NCI-H2171 (cell line): Measurements from ENCODE around the gene CALY.

Source experiments
- DNase-seq: peaks from one replicate; lab custom pipeline; 2025; lab: John Stamatoyannopoulos, UW

CALY gene

DNA sequence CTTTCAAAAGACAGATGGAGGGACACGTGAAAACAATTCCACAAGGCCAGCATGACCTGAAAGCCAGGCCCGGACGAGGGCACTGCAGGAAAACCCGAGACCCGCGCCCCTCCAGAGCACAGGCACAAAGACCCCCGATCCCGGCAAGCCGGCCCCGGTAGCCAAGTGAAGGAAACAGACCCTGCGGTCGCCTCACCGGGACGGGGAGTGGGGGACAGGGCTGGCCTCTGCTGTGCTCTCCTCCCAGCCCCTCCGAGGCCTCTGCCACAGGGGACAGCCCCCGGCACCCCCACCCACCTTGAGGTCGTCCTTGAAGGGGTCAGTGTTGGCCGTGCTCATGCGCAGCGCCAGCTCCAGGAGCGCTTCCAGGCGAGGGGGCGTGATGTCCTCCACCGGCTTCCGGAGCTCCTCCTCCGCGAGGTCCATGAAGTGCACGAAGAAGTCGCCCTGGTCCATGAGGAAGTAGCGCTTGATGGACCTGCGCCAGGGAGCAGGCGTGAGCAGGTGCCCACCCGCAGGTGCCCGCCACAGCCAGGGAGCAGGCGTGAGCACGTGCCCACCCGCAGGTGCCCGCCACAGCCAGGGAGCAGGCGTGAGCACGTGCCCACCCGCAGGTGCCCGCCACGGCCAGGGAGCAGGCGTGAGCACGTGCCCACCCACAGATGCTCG is 48.7 kb downstream of the CALY start:
- no peak for DNase-seq

GRCh38 chr10:133286366-133286765 is 50.3 kb downstream of the CALY start:
- no peak for DNase-seq

- no peak for DNase-seq
Observed at GRCh38 chr10:133285217-133285616, 51.5 kb downstream of the CALY start.

DNA sequence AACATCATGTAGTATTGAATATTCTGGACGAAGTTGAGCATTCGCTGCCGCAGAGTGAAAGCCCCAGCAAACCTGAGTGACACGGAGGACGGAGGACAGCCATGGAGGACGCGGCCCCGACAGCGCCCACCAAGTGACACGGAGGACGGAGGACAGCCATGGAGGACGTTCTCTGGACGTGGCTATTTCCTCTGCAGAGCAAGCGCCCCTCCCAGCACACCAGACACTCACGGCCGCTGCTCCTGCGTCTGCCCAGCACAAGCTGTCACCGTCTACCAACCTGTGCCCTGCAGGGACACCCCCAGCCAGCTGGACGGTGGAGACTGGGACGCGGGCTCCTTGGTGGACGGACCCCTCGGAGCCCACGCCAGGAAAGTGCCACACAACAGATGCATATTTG is 52.8 kb downstream of the CALY start:
- no peak for DNase-seq

DNA sequence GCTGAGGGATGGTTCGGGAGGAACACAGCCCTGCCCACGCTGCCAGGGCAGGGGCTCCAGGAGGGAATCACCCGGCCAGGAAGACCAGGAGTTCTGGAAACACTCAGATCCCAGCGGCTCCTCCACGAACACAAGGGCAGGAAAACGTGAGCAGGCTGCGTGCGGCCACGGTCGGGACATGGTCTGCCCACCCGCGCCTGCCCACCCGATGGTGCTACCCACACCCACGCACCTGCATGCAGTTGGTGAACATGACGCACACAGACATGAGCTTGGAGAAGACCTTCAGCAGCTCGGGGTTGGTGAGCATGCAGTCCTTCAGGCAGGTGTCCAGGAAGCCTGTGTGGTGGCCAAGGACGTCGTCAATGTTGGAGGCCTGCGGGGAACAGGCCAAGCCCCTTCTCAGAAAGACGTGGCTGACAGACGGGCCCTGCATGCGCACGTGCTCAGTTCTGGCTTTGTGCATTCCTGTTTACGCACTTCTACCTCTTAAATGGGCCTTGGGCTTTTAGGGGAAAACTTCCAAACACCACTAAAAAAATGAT is 53.8 kb downstream of the CALY start:
- DNase-seq = no peak

DNA sequence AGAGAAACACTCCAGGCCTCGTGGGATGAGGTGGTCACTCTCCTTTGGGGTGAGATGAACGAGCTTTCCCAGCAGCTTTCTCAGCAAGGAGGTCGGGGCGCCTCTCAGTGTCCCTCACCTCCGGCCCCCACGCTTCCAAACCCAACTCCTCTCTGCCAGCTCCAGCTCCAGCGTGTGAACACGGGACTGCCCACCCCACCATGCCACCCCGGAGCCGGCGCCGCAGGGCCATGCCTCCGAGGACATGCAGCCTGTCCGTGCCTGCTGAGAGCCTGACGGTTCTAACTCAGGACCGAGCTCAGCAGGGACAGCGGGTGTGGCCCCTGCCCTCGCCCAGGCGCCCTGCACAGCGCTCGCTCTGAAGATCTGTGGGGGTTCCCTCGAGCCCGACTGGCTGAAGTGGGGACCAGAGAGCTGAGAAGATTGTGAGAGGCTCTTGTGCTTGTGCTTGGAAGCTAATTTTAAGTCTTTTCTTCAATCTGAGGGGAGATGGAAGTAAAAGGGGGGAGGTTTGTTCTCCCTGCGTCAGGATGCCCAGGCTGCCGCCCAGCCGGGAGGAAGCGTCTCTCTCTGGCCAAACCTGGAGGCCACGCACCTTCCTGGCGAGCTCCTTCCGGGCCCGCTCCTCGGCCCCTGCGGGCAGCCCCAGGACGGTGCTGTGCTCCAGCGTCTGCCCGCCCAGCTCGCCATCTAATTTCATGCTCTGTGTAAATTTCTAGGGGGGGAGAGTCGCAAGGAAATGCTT is 54.9 kb downstream of the CALY start:
- DNase-seq = no peak

- DNase-seq = no peak
Observed at GRCh38 chr10:133281084-133281483, 55.6 kb downstream of the CALY start.

DNA sequence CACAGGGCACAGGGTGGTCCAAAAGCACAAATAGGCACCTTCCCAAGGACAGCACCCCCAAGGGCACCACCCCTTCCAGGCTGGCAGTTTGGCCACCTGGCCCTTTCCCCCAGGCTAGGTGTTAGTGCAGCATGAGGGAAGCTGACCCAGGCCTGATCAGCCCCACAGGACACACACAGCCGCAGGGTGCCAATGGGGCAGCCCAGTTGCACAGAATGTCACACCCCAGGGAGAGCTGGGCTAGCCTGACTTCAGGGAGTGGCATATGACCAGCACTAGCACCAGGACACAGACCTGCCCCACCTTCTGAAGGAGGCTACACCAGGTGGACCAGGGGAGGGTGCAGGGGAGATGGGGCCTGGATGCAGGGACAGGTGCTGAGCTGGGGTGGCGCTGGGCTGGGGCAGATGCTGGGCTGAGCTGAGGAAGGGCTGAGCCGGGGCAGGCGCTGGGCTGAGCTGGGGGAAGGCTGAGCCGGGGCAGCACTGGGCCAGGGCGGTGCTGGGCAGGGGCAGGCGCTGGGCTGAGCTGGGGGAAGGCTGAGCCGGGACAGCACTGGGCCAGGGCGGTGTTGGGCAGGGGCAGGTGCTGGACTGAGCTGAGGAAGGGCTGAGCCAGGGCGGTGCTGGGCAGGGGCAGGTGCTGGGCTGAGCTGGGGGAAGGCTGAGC is 56.2 kb downstream of the CALY start:
- DNase-seq = no peak

GRCh38 chr10:133279326-133280226 is 57.1 kb downstream of the CALY start:
- no peak for DNase-seq

DNA sequence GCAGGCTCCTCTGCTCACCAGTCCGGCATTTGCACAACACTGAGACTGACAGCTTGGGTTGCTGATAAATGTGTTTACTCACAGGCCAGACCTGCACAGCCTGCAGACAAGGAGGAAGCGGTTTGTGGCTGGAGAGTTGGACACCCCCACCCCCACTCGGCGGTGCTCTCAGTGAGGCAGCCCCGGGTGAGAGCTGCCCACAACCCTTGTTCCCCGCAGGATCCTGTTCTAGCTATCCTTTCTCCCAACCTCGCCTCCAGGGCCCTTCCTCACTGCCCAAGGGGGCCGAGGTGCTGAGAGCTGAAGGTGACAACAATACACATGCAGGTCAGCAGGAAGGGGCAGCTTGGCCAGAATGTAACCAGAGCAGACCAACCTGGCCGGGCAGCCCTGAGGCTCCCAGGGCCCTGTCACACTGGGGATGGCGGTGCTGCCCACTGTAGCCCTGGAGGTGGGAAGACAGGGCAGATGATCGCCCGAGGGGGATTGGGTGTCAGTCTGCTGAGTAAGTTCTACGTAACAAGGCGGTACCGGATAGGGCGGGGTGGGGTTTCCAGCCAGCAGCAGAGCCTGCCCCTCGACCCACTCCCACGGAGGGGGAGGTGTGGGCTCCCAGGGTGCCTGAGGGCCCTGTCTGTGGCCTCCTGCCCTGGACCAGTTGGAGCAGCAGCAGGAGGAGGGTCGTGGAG is 58.0 kb downstream of the CALY start:
- DNase-seq = no peak

DNA sequence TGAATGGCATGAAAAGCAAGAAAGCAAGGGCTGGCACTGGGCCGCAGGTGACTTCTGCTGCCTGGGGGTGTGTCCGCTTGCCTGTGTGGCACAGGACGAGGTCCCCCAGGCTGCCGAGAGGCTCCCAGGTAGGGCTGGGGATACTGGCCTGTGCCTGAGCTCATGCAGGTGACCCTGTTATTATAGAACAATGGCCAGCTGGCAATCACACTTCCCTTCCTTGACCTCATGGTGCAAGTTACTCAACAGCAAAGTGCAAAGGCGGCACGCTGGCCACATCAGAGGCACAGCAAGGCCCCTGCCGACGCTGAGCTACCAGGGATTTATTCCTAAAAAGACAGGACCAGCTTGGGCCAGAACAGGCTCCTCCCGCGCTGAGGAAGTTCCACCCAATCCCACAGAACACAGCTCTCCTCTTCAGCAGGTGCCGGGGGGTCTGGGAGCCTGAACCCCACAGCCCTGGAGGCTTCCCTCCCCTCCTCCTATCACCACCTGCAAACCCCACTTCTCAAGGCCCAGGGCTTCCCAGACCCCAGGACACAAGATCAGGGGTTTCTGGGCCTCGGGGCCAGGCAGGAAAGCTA is 58.6 kb downstream of the CALY start:
- DNase-seq = no peak

DNA sequence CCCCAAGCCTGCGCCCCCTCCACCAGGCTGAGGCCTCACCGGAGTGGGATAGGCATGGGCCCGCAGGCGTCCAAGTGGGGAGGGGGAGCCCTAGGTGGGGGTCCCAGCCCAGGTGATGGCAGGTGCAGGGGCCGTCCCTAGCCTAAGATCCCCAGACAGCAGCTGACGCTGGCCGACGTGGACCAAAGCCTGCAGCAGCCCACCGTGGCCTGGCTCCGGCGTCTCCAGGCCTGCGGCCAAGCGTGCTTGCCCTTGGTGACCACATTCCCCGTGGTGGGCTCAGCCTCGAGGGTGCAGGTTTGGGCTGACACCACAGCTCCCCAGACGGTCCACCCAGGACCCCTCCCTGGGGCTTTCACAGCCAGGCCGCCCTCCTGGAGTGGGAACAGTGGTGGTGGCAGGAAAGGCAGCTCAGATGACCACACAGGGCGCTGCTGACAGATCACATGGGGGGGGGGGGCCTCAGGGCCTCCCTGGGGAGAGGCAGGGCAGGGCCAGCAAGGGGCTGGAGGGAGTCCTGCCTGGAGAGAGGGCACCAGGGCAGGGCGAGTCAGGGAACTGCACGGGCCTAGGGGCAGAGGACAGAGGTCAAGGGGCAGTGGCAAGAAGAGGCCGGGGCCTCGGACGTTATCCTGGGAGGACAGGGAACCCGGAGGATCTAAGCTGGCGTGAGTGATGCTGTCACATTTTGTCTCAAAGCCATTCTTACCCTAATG is 59.3 kb downstream of the CALY start:
- DNase-seq = no peak

DNA sequence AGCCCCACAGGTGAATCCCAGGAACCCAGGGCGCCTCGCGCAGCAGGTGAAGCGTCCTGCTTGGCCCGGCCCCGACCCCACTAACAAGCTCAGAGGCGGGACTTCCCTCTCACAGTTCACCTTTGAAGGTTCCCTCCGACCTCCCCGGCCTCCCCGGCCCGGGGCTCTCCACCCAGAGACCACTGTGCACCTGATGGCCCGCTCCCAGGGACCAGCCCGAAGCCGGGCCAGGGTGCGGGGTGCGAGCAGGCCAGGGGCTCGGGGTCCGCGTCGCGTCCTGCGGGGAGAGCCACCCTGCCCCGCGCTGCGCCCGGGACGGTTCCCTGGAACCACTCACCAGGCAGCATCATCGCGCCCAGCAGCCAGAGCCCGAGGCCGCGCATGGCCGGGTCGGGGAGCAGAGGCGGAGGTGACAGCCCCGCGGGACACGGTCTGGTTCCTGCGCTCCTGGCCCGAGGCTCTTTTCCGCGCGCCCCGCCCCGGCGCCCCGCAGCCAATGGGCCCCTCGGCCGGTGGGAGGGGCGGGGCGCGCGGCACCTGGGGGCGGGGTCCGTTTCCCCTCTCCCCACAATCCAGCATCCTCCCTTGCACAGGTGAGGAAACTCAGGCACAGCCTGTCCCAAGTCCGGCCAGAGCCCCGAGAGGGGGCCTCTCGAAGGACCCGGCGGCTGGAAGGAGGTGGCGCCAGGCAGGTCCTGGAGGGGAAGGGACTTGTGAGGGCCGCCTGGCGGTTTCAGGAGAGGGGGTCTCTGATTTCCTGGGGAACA is 60.1 kb downstream of the CALY start, which contains the start of gene ADAM8:
Gene ADAM8 (minus strand): TSS at position 434 of the 767 bp plus-strand sequence. CDS start 51 bp downstream, at position 383.
- DNase-seq = peak; percentile 11

DNA sequence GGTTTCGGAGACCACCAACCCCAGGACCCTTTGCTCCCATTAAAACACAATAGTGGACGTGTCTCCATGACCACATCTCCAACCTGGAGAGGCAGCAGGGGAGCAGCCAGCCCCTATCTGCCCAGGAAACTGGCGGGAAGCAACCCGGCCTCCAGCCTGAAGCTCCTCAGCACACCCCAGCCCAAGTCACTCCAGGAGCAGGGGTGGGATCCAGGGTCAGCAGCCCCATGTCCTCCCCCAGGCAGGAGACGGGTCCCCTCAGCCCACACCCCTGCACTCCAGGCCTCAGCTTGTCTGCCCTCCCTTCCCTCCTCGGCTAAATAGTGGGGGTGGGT is 60.6 kb downstream of the CALY start:
- DNase-seq = no peak

DNA sequence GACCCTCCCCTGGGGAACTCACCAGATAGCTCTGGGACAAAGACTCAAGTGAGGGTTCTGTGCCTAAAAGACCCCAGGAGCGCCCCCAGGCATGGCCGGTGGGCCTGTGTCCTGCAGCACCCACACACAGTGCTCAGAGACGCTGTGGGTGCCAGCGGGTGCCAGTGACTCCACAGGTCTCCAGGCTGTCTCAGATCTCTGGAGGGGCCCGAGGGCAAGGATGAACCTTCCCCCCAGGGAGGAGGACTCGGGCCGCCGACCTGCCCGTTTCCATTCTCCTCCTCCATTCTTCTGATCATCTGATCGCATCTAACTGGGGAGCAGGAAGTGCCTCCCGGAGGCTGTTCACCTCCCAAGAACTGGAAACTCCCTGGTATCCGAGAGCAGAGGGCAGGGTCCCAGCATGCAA is 61.0 kb downstream of the CALY start:
- no peak for DNase-seq

- DNase-seq = no peak
Observed at GRCh38 chr10:133274751-133275683, 61.7 kb downstream of the CALY start.
